PFSK-1 (cell line): ENCODE data around the gene GRIFIN.

Experiments
- POLR2AphosphoS5 ChIP-seq: IDR thresholded peaks from 2 replicates; pipeline ENCODE4 v1.6.1; 2012; ENCODE audit warnings: low read depth, mild to moderate bottlenecking, control low read depth, low read length, moderate library complexity
- TF ChIP-seq, protein P1 (sequence below), 2 experiments: IDR thresholded peaks; 2 replicates each; pipeline versions ENCODE4 v1.6.1 to v1.8.0; 2011 to 2012; ENCODE audit warnings: low read depth in 2 of 2, low read length in 2 of 2, control low read depth in 1 of 2, inconsistent platforms in 1 of 2, mild to moderate bottlenecking in 1 of 2, moderate library complexity in 1 of 2; ENCODE audit not compliant: insufficient read depth in 1 of 2

DNA sequence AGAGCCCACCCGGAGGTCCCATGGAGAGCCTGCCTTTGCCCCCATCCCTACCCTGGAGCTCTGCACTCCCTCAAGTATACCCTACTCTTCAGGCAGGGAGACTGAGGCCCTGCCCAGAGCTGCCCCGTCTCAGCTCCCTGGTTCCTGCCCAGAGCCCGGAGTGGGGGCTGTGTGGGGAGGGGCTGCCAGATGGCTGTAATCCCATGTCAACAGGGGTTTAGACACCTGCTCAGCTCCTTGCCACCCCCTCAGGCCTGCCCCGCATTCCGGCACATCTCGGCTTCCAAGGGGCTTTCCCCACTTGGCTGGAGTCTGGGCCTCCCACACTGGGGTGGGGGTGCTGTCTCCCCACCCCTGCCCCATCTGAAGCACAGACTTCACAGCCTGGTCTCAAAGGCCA, 22.5 kb upstream of the GRIFIN start:
- no peak for TF ChIP-seq POLR2AphosphoS5
- TF ChIP-seq, protein P1, sequence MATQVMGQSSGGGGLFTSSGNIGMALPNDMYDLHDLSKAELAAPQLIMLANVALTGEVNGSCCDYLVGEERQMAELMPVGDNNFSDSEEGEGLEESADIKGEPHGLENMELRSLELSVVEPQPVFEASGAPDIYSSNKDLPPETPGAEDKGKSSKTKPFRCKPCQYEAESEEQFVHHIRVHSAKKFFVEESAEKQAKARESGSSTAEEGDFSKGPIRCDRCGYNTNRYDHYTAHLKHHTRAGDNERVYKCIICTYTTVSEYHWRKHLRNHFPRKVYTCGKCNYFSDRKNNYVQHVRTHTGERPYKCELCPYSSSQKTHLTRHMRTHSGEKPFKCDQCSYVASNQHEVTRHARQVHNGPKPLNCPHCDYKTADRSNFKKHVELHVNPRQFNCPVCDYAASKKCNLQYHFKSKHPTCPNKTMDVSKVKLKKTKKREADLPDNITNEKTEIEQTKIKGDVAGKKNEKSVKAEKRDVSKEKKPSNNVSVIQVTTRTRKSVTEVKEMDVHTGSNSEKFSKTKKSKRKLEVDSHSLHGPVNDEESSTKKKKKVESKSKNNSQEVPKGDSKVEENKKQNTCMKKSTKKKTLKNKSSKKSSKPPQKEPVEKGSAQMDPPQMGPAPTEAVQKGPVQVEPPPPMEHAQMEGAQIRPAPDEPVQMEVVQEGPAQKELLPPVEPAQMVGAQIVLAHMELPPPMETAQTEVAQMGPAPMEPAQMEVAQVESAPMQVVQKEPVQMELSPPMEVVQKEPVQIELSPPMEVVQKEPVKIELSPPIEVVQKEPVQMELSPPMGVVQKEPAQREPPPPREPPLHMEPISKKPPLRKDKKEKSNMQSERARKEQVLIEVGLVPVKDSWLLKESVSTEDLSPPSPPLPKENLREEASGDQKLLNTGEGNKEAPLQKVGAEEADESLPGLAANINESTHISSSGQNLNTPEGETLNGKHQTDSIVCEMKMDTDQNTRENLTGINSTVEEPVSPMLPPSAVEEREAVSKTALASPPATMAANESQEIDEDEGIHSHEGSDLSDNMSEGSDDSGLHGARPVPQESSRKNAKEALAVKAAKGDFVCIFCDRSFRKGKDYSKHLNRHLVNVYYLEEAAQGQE (IDR thresholded peaks at IDR 0.05; ENCODE audit: insufficient read depth in 1 of 2, low read depth in 2 of 2, low read length in 2 of 2), result no peak
